HL-60 (cell line): Measurements from ENCODE around the gene JAKMIP1.

ENCODE experiments used
- CTCF ChIP-seq: IDR thresholded peaks from one replicate; pipeline ENCODE4 v1.5.1; 2011; ENCODE audit warnings: low read length, control low read depth, inconsistent platforms; ENCODE audit not compliant: insufficient read depth
- GABPA ChIP-seq: IDR thresholded peaks from 2 replicates; pipeline ENCODE4 v1.6.1; 2012; ENCODE audit warnings: low read depth
- POLR2AphosphoS5 ChIP-seq: IDR thresholded peaks from 2 replicates; pipeline ENCODE4 v1.6.1; 2012; ENCODE audit warnings: low read depth
- REST ChIP-seq: IDR thresholded peaks from 2 replicates; pipeline ENCODE4 v1.6.1; 2012; ENCODE audit warnings: low read depth; ENCODE audit not compliant: insufficient replicate concordance

- TF ChIP-seq CTCF (no peak), GABPA (no peak), REST (no peak), POLR2AphosphoS5 (no peak)
Measured at GRCh38 chr4:6172927-6173200, 27.5 kb downstream of the JAKMIP1 start.
